ENCODE measurements around the gene LPP.
A peak's percentile ranks its signal among the peaks of the same experiment; 100 is the strongest.

Gene LPP

DNA sequence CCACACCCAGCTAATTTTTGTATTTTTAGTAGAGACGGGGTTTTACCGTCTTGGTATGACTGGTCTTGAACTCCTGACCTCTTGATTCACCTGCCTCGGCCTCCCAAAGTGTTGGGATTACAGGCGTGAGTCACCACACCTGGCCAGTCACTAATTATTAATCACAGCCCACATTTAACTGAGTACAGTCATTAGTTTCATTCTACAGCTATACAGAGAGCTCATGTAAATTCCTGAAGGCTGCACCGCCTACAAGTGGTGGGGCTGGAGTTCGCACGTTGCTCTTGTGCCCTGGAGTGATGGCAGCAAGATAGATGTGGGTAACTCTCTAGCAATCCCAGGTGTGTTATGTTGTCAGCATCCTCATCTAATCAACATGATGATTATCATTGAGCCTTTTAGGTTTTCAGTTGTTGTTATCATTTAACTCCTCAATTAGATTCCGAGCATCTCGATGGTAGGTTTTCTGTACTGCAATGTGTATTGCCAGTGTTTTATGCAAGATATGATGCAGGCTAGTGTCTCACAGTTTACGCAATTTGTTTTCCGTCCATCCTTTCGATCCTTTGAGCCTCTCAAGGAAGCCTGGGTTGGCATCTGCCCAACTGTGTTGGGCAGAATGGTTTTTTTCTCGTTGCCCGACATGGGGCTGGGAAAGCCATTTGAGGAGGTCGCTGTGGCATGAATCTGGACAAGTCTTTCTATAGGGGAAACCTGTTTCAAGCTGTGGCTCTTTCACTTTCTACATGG lies 216.3 kb downstream of the LPP start:
- no peak for FAIRE-seq

DNA sequence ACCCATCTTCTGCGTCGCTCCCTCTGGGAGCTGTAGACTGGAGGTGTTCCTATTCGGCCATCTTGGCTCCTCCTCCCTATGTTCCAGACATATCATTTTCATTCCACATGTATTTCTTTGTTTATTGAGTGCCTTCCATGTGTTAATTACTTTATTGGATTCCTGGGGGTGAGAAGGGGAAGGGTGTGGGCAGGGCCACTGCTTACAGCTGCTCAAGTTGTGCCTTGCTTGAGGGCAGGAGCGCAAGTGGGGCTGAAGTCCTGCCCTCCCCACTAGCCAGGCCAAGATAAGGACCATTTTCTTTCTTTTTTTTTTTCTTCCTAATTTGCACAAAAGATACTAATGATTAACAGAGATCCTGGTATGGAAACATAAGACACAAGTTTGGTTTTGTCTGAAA lies 224.8 kb downstream of the LPP start:
- no peak for FAIRE-seq

DNA sequence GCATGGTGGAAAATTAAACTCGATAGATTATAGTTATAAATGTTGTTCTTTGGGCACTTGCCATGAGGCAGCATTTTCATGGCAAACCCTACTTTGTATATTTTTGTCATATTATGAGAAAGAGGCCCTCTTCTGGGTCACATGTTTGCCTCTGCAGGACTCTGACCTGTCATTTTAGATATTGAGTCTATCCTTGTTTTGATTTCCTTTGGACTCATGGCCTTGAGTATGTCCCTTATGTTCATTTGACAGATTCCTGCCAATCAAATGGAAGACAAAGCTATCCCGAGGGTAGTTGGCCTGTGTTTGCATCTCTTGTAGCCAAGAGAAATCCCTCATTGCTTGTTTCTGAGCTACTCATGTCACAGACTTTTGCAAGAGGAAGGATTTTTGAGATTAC lies 226.3 kb downstream of the LPP start:
- FAIRE-seq = no peak

DNA sequence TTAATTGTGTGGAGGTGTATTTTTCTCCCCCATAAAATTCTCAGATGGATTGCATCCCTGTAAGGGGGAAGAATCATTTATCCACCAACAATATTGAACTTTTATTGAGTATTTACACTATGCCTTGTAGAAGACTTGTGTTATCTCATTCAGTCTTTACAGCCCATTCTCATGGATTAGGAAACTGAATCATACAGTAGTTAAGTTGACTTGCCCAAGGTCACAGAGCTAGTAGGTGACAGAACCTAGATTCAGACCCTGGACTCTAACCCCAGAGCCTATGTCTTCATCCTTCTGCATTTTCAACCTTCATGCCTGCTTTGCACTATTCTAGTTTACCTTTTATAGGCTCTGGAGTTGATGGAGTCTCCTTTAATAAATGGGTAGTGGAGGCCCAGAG lies 226.8 kb downstream of the LPP start:
- no peak for FAIRE-seq

DNA sequence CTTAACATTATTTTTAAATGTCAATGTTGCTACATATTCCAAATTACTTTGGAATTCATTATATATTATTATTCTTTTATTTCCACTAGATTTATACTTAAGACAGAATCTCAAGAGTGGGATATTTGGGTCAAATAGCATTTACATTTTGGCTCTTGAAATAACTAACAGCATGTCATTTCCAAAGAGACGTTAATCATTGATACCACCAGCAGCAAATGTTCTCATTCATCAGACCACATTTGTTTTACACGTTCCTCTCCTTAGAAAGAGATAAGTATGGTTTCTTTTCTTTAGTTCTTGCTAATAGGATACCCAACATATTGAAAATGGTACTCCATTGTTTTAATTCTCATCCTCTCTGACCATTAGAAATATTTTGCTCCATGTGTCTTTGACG lies 229.8 kb downstream of the LPP start:
- no peak for FAIRE-seq

DNA sequence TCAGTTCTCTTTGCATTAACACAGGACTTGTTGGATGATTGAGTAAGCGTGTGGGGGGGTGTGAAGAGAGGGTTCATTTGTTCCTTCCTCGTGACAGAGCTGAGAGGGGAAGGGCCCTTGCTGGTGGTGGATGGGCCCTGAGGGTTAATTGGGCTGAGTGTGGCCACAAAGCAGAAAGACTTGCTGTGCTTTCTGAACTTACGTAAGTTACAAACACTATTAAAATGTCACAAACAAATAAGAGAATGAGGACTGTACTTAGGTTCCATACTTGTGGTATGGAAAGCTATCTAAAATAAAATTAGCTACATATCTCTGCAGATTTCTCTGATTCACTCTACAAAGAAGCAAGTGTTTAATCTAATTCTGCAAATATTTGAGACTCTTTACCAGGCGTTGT lies 231.3 kb downstream of the LPP start:
- FAIRE-seq = no peak

DNA sequence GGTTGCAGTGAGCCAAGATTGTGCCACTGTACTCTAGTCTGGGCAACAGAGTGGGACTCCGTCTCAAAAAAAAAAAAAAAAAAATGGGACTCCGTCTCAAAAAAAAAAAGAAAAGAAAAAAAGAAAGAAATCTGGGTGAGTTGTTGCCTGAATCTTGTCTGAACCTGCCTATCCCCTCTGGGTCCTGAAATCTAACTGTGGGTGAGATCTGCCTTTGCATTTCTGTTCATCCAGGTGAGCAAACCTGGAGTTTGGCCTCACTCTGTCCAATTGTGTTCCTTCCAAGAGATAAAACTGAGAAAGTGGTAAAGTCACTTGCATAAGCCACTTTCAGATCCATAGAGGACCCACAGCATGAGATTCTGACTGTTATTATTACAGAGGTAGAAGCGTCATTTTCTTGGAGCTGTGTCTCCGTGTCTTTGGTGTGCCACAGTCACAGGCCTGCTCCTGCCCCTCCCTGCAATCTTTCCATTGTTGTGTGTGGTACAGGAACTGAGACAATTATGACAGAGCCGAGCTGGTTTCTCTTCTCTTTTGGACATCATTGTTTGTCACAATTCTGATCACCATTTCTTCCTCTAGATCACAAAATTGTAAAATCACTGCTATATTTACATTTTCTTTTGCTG lies 235.9 kb downstream of the LPP start:
- no peak for FAIRE-seq

DNA sequence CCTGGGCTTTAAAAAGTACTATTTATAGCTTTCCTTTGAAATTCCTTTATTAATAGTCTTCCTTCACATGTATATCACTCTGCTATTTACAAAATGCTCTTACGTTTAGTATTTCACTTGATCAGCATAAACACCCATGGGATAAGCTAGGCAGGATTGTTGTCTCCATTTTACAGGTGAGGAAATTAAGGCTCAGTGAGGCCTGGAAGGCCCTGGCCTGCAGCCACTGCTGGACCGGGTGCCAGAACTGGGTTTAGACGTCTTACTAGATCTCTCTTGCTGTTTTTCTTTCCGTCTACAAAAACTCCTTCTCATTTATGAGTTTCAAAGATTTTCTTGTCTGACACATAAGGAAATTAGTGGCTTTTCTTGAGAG lies 236.4 kb downstream of the LPP start:
- FAIRE-seq = no peak

DNA sequence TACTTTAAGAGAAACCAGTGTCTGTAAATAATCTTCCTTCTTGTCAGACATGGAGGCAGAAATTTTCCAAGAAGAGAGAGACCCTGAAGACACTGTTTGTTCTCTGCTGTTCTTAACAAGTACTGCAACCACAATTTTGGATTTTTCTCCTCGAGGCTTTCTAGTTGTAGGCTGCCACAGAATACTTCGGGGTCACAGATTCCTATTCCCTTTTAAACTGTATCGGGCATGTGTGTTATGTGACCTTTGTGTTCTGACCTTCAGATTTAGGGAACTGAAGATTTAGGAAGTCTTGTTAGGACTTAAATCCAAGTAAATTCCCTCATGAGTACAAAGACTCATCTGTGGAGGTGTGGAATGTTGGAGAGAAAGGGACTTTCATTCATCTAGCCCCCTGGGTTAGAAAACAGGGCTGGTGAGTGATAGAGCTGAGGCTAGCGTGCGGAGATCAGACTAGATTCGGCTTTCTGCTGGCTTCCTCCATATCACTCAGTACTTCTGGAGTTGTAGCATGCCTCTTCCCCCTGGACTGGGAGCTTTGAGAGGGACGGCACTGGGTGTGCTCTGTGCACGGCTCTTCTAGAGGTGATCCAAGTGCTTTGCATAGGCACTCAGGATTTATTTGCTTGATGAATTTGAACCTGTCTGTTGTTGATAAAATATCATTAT lies 237.0 kb downstream of the LPP start:
- FAIRE-seq = no peak

DNA sequence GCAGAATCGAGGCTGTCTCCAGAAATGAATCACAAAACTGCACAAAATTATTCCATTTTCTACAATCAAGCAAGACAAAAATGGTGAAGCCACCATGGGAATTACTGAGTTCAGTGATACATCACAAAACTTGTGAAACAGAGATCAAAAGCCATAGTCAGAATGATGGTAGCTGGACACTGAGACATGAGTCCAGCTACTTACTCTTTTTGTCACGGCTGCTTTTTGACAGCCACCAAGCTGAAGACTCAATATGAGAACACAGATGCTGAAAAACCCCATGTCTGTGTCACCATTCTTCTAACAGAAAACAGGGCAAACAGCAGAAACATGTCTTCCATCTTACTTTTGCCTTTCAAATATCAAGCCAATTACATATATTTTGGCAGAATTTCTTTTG lies 237.6 kb downstream of the LPP start:
- no peak for FAIRE-seq

DNA sequence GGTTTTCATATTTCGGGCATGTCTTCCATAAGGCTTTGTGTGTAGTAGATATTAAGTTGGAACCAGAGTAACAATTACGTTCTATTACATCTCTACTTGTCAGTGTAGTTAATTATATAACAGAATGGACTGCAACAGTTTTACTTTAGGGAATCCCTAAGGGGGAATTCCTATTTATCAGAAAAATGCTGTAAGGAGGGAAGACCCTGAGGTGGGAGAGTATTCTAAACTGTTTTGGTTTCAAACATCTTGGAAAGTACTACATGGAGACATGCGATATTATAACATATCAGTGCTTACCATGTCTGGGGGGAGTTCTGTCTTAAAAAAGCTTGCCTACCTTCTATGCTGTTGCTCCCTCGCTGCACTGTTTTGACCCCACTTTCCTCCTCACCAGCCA lies 238.1 kb downstream of the LPP start:
- FAIRE-seq = no peak

DNA sequence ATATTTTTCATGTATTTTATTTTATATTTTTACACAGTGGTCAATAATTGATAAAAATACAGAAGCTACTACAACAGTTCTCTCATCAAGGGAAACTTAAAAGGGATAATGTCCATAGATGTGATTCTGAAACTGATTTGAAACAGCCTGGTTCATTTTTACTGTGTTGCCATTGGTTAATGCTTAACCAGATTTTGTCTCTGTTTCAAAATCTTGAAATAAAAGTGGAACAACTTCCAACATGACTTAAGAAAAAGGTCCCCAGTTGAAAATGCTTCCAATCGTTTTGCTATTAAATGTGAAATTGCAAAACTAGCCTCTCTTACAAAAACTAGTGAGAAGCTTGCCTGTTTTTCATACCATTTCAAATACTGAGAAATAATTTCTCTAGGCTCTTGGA lies 240.7 kb downstream of the LPP start:
- no peak for FAIRE-seq

DNA sequence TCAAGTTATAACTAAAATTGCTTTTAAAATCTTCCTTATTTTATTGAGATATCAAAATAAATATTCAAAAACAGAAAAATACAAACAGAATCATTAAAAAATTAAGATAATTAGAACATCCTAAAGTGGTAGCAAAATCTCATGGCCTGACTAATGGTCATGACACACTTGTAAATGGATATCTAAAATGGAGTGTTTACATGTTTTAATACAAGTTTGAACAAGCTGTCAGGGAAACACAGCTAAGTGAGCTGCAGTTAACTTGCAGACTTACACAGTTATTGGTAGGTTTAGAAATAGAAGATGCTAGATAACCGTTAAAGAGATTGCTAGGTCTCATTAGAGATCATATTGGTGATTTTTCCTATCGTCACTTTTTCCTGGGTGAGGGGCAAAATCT lies 242.3 kb downstream of the LPP start:
- peak; percentile 59 for FAIRE-seq

DNA sequence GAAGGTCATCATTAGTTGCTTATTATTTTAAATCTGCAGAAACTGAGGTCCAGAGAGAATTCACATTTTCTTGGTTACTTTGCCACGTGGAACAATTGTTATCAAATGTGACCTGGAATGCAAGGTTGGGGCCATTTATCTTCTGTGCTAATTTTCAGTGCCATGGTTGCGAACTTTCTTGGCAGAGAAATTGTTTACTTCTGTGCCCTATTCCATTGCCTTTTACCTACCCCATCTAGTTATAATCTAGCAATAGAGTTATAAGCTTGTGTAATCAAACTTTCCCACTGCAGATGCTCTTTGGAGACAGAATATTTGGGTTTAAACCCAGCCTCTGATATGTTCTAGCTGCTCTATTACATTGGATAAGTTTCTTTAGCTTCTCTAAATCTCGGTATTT lies 242.9 kb downstream of the LPP start:
- no peak for FAIRE-seq

DNA sequence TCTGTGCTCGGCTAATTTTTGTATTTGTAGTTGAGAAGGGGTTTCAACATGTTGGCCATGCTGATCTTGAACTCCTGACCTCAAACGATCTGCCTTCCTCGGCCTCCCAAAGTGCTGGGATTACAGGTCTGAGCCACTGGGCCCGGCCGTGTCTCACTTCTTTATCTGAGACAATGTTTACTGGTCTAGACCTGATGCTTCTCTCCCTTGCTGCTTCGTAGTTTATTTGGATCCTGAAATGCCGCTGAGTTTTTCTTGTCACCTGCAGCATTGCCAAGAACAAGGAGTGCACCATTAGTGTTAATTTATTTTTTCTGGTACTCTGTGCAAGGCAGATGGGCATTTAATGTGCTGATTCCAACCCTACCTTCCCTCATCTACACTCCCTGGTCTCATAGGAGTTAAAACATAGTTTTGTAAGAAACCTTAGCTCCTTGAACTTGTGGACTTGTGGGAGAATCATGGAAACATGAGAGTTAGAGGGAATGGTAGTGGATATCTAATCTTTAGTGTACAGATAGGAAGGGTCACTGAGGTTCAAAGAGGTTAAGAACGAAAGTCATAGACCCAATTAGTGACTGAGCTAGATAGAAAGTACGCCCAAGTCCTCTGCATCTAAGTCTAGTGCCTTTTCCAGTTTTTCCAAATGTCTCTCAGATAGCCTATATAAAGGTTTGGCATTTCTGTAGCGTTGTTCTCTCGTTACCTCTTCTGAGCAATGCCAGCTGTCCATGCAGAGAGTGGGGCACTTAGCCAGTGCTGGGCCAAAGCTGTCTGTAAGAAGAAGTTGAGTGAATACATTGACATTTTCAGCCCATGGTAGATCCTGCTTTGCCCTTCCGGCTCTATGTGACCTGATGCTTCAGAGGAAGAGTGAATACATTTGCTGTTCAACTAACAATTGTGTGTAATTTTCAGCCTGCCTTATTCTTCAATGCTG lies 244.1 kb downstream of the LPP start:
- FAIRE-seq = no peak

DNA sequence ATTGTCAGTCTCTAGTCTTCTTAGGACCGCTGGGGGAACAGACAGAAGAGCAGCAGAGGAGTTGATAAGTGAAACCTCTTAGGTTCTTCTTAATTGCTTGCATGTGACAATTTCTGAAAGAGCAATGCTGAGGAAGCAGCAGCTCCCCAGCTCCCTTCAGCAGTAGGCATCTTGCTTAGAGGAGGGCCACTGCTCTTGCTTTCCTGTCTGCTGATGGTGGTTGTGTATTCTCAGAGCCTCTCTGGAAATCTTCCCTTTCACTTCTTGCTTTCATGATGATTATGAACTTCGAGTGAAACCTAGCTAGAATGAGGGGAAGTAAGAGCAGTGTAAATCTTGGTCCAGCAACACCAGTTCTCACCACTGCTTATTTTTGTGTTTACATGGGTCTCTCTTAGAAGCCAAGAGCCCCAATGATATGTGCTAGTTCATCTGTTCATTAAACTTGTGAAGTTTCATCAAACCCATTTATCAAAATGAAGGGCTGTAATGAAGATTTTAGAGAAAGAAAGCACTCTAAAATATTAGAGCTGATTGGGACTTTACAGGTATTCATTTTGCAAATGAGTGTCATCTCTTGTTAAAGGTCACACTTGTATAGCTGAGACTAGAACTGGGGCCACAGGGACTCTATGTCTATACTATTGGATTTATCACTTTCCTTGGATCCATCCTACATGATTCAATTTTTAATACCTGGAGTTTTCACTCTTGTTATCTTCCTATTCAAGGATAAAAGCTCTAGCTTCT lies 246.7 kb downstream of the LPP start:
- no peak for FAIRE-seq

DNA sequence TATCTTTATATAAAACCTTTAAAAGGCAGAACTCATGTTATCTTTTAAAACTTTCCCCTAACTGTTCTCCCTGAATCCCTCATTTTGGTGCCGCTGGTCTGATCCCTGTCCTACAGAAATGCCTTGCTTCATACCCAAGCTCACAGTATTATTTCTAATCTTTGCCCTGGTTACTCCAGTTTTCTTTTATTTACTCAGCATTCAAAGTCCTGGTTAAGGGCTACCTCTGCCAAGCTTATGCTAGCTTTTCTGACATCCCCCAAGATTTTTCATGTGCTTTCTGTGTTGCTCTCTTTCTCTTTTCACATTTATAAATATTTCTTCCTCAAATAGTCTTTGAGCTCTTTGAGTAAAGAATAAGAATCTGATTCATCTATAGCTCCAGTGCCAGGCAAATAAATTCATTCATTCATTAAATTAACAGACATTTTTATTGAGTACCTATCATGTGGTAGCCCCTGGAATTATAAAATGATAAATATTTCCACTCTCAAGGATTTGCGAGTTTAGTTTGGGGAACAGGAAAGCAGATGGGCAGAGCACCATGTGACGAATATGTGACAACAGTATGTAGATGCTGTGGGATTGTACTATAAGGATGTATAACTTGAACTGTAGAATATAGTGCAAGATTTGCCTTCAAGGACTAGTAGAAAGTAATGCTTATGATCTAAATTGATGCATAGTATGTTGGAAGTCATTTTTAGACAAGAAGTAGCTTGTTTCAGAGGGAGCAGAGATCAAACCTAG lies 247.5 kb downstream of the LPP start:
- no peak for FAIRE-seq

DNA sequence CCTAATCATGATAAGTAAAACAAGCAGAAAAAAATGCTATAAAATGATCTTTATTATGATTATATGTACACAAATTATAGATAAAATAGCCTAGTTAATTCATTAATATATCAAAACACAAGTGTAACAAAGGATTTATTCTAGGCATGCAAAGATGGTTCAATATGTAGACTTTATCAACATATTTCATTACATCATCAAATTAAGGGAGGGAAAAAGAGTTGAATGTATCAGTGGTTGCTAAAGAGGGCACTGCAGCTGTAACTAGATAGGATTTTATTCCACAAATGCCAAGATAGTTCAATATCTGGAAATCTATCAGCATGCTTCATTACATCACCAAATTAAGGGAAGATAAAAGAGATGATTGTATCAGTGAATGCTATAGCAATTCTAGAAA lies 248.3 kb downstream of the LPP start:
- FAIRE-seq = no peak

DNA sequence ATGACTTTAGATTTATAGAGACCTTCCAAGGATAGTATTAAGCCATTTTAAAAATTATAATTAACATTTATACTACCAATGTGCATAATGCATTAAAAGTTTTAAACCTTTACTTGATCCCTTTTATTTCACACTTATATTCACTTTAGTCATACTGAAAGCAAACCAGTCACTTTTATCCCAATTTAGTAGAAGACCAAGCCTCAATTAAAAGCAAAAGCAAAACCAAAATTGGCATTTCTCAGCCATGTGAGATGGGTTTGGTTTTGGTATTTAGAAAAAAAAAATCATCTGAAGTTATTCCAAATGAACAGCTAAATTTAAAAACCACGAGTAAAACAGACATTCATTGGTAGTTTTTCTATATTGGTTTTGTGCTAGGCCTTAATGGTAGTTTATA lies 249.4 kb downstream of the LPP start:
- FAIRE-seq = peak; percentile 11

DNA sequence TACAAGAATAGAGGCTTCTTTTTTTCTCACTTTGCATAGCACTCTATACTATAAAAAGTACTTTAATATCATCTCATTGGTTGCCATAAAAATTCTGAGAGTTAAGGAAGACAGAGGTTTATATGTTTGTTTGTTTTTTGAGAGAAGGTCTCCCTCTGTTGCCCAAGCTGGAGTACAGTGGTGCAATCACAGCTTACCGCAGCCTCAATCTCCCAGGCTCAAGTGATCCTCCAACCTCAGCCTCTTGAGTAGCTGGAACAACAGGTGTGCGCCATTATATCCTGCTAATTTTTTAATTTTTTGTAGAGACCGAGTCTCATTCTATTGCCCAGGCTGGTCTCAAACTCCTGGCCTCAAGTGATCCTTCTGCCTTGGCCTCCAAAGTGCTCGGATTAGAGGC lies 250.2 kb downstream of the LPP start:
- no peak for FAIRE-seq

DNA sequence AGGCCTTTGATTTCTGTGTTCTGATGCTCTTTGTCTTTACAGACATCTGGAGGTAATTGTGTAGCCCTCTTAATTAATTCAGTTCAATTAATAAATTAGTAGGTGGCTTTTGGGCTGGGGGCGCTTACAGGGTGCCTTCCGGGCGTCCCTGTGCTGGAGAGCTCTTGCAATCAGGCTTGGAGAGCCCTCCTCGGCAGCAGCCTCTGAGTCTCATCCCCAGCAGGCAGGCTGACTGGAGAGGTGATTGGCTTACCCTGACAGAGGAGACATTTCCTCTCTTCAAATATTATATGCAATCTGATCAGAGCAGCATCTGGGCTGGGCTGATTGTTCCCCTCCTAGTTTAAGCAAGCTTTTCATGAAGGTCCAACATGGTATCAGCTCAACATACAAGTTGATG lies 250.7 kb downstream of the LPP start:
- no peak for FAIRE-seq
